ENCODE results near the gene TCFL5. TPM values are rescaled to one million over a fixed set of nuclear protein-coding genes. Genes with fewer than 3 reads are reported as not detected.

The TCFL5 gene
- total RNA-seq, 1 experiment from 2014 or later, result 15.6 TPM

DNA sequence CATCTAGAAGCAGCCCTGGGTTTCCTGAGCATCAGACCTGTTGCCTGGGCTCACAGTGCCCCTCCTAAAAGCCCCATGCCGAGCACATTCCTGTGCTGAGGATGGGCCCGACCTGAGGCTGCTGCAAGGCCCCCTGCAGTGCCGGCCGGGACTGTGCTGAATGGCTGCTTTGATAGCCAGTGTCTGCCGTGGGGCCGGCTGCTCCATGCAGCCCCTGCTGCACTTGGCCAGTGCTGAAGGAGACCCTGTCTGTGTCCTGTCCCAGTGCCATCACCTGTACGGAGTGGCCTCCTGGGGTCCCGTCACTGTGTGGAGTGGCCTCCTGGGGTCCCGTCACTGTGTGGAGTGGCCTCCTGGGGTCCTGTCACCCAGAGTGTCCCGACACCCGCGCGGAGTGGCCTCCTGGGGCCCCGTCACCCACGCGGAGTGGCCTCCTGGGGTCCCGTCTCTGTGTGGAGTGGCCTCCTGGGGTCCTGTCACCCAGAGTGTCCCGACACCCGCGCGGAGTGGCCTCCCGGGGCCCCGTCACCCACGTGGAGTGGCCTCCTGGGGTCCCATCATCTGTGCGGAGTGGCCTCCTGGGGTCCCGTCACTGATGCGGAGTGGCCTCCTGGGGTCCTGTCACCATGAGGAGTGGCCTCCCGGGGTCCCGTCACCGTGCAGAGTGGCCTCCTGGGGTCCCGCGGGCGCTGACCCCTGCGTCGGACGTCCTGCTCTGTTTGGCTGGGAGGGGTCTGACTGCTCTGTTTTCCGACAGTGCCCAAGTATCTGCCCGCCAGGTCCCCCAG is 37.7 kb downstream of the TCFL5 start:
- no peak for DNase-seq (ENCODE audit: low read depth)

DNA sequence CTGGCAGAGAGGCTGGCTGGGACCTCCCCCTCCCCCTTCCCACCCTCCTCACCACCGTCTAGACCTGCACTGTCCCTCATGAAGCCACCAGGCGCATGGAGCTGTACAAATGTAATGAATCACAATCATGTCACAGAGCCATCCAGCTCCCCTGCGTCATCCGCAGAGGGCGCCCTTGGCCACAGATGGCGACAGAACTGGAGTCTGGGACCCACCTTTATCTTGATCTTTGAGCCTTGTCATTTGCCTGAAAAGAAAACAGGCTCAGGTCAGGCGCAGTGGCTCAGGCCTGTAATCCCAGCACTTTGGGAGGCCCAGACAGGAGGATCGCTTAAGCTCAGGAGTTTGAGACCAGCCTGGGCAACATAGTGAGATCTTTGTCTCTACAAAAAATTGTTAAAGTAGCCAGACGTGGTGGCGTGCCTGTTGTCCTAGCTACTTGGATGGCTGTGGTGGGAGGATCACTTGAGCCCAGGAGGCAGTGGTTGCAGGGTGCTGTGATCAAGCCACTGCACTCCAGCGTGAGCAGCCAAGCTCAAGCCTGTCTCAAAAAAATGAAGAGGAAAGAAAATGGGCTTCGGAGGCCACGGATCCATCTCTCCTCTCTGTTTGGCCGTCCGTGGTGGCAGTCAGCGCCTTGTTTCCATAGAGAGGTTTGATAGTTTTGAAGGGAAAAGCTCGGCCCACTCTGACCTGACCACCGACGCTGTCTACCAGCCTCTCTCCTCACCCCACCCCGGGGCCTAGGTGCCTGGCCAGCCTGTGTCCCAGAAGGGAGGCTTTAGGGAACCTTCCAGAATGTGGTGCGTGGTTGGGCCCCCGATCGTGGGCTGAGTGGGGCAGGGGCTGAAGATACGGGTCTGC is 38.6 kb downstream of the TCFL5 start:
- no peak for DNase-seq (ENCODE audit: low read depth)

DNA sequence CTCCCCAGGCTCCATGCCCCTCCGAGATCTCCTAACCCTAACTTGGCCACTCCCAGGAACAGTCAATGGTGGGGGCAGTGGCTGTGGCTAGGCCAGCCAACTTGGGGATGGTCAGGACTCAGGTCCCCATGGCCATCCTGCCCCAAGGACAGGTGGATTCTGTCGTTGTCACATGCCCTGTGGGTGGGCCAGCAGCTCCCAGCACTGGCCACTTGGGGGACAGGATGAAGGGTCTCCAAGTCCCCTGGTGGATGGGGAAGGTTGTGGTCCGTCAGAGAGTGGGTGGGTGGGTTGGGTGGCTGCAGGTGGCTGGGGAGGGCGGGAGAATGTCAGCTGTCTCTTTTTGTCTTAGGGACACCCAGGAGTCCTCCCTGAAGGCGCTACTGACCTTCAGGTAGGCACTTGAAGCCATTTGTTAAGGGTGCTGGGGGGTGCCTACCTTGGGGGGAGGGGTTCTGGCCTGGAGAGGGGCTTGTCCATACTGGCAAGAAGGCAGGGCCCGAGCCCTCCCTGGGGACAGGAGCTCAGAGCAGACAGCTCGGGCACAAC is 39.3 kb downstream of the TCFL5 start:
- DNase-seq (ENCODE audit: low read depth), result no peak

DNA sequence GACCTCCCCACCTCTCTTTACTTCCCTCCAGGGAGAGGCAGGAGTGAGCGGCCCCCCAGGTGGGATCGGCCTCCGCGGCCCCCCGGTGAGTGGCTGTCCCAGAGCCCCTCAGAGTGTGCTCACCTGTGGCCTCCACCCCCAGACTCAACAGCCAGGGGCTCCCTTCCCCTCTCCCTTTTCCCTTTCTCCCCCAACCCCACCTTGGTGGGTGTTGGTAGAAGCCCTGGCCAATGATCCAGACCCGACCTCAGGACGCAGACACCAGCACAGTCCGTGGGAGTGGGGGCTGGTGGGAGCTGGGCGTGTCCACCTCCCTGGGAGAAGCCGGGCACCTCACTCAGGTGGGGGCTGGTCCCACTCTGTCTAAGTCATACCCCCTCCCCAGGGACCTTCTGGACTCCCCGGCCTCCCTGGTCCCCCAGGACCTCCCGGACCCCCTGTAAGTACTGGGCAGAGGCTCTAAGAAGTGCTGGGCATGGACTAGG is 39.9 kb downstream of the TCFL5 start:
- DNase-seq (ENCODE audit: low read depth), result no peak

DNA sequence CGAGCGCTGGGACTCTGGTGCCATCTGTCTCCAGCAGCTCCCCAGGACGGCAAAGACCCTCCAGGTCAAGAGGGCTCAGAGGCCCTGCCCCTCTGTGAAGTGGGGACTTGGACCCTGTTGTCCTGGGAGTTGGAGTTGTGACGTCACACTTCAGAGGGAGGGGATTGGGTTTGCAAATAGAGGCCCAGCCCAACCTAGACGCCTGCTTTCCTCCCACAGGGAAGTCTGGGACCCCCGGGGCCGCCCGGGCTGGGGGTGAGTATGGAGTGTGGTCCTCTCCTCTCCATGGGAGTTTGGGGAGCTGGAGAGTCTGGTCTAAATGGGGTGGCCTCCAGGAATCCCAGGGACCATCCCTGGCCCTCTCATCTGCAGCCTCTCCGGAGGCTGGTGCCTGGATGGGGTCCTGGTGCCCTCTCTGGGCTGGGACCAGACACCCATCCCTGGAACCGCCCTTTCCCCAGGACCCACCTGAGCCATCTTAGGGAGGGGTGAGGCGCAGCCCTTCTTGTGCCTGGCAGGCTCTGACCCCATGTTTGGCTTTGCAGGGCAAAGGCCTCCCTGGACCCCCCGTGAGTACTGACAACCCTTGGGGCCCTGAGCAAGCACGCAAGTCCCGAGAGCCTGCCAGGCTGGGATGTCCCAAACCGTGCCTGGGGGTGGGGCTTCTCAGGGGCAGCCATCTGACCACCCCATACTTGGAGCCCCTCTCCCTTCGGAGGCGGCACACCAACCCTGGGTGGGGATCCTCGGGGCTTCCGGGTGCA is 40.5 kb downstream of the TCFL5 start:
- DNase-seq (ENCODE audit: low read depth), result no peak

DNA sequence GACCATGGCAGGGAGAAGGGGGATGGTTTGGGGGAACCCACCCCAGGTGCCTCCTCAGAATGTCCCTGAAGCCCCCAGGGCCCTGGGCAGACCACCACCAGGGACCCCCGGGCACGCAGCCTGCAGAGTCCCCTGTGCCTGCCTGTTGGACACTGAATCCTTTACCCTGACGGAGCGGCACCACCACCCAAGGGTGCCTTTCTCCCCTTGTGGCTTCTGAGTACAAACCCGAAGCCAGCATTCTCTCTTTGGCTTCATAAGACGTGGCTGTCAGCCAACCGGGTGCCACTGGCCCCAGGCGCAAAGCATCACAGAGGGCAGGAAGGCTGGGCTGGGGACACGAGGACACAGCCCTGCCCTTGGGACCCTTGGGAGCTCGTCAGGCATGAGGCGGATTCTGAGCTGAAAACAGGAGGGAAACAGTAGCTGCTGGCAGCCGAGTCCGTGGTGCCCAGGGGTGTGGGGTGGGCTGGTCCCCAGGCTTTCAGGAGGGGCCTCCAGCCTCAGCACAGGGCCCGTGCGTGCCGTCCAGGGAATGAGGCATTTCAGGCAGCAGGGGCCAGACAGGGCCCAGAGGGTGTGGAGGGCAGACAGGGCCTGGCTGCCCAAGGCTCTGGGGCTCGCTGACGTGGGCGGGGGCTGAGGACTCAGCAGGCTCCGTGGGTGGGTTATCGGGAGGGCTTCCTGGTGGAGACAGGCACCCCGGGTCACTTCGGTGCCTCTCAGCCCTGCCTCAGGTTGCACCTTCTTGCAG is 41.2 kb downstream of the TCFL5 start:
- DNase-seq (ENCODE audit: low read depth), result no peak

DNA sequence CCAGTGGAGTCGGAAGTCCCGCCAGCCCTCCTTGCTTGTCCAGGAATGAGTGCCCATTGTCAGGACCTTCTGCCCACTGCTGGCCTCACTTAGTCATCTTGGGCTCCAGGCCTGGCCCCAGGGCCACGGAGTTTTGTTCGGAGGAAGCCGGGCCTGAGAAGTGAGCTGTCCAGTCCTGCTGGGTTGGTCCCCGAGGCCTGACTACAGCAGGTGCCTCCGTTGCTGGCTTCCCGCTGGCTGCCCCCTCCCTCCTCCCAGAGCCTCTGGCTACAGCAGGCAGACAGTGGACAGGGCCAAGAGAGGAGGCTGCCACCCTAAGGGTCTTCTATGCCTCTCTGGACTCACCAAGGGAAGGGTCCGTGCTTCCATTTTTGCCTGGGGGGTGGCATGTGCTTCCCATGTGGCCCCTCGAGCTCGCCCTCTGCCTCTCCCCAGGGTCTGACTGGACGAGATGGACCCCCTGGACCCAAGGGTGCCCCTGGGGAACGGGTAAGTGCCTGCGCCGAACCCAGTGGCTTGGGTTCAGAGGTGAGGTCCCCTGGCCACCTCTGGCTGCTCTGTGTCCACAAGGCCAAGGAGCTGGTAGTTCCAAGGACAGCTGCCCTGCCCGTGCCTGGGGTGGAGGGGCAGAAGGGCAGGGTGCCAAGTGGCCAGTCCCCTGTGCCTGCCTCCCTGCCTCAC is 42.0 kb downstream of the TCFL5 start:
- peak; percentile 40 for DNase-seq (ENCODE audit: low read depth)

DNA sequence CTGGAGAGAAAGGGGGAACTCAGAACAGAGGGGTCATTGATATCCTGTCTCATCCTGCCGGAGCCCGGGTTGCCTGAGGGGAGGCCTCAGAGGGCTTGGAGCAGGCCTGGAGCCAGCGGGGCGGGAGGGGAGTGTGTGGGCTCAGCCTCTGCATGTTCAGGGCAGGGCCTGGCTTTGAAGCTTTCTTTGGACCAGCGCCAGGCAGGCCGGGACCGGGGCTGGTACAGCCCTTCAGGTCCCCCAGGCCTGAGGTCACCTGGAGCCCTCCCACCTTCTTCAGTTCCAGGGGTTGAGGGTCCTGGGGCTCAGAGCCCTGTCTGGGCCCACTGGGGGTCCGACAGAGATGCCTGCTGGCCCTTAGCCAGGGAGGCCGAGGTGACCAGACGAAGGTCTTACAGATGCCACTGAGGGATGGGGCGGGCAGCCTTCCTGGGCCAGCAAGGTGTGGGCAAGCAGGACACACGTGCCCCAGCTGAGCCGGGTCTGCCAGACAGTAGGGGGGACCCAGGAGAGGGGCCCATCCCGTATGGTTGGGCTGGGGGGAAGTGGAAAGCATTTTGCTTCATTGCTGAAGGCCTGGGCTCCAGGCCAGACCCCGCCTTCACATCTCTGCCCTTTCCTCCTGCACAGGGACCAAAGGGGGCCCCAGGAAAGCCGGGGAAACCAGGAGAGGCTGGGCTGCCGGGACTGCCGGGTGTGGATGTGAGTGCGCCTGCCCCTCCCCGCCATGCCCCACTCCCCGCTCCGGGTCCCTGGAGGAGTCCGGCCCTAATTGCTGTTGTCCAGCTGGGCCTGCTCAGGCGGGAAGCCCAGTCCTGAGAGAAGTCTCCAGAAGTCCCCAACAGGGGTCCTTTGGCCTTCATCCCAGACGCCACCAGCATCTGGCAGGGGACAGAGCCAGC is 42.8 kb downstream of the TCFL5 start:
- DNase-seq (ENCODE audit: low read depth), result no peak

DNA sequence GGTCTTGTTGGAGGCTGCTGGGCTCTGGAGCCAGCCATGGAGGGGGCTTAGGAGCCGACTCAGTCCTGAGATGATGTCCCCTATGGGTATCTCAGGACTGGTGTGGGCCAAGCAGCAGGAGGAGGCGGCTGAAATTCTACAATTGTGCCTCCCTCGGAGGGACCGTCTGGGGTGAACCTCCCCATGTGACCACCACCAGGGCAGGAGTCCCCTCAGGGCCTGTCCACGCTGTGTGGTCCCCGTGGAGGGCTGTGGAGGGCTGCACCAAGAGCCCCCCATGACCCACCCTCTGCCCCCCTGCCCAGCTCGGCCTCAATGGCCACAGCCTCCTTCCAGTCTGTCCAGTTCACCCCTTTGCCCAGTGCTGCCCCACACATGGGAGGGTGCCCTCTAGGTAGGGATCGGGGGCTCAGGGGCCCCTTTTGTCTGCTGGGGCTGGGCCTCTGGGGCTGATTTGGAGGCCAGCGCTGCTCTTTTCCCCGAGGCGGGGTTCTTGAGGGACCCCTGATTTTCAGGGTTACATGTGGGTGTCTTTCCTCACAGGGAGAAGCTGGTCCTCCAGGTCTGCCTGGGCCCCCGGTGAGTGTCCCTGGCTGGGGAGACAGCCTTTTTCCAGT is 43.5 kb downstream of the TCFL5 start:
- no peak for DNase-seq (ENCODE audit: low read depth)

DNA sequence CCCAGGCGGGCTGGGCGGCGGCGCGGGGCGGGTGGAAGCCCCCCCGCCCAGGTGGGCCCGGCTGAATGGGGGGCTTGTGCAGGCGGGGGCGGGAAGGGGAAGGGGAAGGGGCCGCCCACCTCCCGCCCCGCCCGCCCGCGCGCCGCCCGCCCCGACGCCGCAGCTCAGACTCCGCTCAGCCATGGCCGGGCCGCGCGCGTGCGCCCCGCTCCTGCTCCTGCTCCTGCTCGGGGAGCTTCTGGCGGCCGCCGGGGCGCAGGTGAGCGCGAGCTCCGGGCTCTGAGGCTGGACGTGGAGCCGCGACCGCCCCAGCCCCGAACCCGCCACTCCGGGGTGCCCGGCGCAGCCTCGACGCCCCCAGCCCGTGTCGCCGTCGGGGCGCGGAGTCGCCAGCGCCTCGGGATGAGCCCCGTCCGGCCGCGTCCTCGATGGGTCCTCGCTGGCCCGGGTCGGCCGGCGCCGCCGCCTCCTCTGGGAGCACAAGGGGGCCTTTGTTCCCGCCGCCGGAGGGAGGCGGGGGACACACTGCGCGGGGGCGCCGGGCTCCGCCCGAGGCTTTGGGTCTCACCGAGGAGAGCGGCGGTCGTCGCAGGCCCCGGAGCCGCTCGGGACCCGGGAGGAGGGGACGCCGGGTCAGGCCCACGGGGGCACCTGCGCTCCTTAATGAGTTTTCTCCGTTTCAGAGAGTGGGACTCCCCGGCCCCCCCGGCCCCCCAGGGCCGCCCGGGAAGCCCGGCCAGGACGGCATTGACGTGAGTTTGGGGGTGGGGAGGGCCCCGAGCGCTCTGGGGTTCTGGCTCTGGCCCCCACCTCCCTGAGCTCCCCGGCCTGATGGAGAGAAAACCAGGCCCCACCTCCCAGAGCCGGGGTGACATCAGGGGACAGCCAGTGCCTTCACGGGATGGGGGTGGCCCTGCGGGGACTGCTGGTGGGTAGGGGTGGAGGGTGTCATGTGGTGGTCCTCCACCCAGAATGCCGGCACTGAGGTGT is 44.4 kb downstream of the TCFL5 start, which contains the start of gene COL9A3:
Gene COL9A3, plus strand, starts transcription at position 167 of the 990 bp plus-strand sequence. Its CDS starts 15 bp downstream, at position 182.
- no peak for DNase-seq (ENCODE audit: low read depth)

DNA sequence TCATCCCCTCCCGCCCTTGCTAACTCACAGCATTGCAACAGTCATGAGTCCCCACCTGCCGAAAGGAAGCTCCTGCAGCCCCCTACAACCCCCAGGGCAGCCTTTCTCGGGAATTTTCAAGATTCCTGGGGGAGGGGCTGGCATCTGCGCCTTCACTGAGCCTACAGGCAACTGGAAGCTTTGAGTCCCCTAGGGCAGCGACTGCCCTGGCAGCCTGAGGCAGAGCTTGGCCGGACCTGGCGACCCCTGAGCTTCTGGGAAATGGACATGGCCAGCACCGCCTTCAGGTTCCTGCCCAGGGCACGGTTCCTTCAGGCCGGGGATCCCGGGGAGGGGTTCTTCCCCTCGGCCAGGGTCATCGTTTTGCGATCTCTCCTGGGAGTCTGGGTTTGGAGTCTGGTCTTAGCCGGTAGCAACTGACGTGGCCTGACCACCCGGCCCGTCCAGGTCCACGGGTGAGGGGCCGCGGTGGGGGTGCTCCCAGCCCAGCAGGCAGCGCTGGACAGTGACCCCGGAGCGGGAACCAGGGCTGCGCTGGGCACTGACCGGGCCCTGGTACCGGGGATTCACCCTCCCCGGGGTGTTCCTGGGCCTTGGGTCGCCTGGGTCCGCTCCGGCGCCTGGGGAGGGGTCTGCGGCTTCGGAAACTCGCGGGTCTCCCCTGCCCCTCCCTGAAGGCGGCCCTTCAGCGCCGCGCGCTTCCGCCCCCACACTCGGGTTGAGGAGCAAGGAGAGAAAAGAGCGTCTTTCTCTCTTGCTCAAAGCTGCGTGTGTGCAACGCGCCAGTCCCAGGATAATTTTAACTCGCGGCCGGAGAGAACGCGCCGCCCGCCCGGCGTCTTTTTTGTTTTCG is 45.4 kb downstream of the TCFL5 start:
- no peak for DNase-seq (ENCODE audit: low read depth)

DNA sequence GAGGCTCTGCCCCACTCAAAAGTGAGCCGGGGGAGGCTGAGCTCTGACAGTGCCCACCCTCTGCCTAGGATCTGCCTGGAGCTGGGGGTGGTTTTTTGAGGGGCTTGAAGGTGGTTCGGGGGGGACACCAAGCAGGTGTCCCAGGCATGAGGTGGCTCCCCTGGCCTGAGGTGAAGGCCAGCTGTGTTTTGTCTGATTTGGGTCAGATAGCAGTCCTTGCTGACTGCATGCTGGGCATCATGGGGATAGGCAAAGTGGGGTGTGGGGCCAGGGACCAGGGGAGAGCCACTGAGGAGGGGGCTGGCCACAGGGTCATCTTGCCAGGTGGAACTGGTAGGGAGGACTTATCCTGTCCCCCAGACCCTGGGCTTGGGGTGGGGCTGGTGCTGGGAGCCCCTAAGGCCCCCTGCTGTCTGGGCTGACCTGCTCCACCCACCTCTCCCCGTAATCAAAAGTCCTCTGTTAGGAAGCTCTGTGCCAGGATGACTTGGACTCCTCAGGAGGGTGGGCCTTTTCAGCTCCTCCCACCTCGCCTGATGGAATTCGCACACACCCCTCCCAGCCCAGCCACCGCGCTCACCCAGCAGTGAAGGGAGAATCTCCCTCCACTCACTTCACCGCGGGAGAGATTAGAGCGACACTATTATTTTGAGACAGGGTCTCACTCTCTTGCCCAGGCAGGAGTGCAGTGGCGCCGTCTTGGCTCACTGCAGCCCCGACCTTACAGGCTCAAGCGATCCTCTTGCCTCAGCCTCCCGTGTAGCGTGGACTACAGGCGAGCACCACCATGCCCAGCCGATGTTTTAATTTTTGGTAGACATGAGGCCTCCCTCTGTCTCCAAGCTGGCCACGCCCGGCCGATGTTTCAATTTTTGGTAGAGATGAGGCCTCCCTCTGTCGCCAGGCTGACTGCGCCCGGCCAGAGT is 46.3 kb downstream of the TCFL5 start:
- DNase-seq (ENCODE audit: low read depth), result no peak

DNA sequence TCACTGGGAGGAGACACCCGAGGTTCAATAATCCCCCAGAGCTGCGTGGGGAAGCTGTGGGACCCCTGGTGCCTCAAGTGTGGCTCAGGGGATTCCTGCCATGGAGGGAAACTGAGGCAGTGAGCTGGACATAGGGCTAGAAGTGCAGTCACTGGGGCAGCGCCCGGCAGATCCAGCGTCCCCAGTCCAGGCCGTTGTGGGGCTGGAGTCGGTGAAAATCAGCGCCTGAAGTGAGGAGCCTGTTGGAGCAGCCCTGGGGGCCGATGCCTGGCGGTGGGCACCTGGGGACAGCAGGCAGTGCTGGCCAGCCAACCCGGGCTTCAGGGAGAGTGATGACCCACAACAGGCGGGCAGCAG is 46.9 kb downstream of the TCFL5 start:
- DNase-seq (ENCODE audit: low read depth), result no peak

DNA sequence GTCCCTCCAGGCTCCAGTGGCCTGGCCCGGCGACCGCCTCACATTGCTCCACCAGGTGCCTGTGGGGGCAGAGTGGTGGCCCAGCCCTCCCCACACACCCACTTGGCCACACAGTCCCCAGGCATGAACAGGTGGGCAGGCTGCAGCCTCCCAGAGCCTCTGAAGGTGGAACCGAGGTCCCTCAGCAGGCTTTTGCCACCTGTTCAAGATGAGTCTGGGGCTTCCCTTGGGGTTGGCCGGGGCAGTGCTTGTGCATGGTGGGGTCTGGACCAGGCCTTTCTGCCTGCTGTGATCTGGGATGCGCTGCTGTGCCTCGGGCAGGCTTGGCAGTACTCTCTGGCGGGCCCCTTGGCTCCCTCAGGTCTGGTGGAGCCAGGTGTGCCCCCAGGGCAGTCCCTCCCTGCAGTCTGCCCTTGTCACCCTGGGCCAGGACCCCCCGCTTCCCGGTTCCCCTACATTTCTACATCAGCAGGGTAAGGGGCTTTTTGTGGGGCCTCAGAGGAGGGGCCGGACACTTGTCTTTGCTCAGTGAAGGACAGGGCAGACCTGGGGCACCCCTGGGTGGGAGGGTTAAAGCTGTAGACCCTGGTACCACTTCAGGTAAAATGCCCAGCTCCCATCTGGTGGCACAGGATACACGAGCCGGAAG is 47.4 kb downstream of the TCFL5 start:
- DNase-seq (ENCODE audit: low read depth), result no peak

DNA sequence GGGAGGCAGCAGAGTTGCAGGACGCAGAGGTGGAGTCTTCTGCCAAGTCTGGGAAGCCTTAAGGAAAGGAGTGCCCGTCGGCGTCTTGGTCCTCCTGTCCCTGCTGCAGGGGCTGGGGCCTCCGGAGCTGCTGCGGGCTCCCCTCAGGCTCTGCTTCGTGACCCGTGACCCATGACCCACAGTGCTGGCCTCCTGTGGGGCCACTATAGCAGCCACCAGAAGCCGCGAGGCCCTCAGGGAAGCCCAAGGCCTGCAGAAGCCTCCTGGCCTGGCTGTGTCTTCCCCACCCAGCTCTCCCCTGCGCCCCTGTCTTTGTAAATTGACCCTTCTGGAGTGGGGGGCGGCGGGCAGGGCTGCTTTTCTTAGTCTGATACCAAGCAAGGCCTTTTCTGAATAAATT is 48.0 kb downstream of the TCFL5 start:
- no peak for DNase-seq (ENCODE audit: low read depth)

All from LHCN-M2 (cell line).